Pancreas (tissue), 10 donors: ENCODE data around the gene PSME4. TPM values are rescaled to one million over a fixed set of nuclear protein-coding genes. Genes with fewer than 3 reads are reported as not detected.

Experiments used
- ATAC-seq, 4 donors: fragments of 200-7000 bp; cut with Tn5 transposase; one replicate each; pipeline versions ENCODE4 v1.8.0 to v1.9.1; 2020; ENCODE audit warnings: mild to moderate bottlenecking in 4 of 4, moderate library complexity in 4 of 4
- DNase-seq, 6 donors: peaks; one replicate each; pipeline ENCODE4 v3.0.0-alpha.2; 2020
- FAIRE-seq: peaks from 2 replicates; lab custom pipeline; 2012; peaks lifted over from hg19 to GRCh38; lab: Jason Lieb, UNC
- H3K27ac ChIP-seq, 4 donors: fragments of 200-600 bp; sonication (generic); 1 replicate in 3 of 4; 2 replicates in 1 of 4; pipeline versions ENCODE4 v1.5.0 to v1.8.0; 2020
- H3K27me3 ChIP-seq, 4 donors: fragments of 200-600 bp; one replicate each; pipeline ENCODE4 v1.8.0; 2021
- H3K36me3 ChIP-seq, 3 donors: fragments of 200-600 bp; sonication (generic) in 1 of 3; one replicate each; pipeline versions ENCODE4 v1.5.0 to v1.8.0; 2020 to 2021
- H3K4me1 ChIP-seq, 3 donors: fragments of 200-600 bp; one replicate each; pipeline ENCODE4 v1.8.0; 2021
- H3K4me3 ChIP-seq, 4 donors: fragments of 200-600 bp; sonication (generic) in 2 of 4; one replicate each; pipeline versions ENCODE4 v1.5.0 to v1.8.0; 2020 to 2021
- H3K9me3 ChIP-seq, 4 donors: fragments of 200-600 bp; one replicate each; pipeline ENCODE4 v1.8.0; 2021
- CTCF ChIP-seq, 4 donors: fragments of 200-600 bp; sonication (generic) in 3 of 4; IDR thresholded peaks; one replicate each; pipeline versions ENCODE4 v1.5.0 to v1.8.0; 2021; ENCODE audit warnings: antibody characterized with exemption in 4 of 4
- WGBS, 2 donors: extraction: QIAGEN DNeasy Blood & Tissue Kit; methylation state at CpG; one replicate each; pipeline ENCODE4 v1.1.7; 2013; 5-methylcytosine and 5-hydroxymethylcytosine counted together
- intact Hi-C, 3 donors: fragments of 100-400 bp; cut with DNase I; formaldehyde crosslinking; loops; one replicate each; pipeline versions ENCODE4 v1.11.1 to v1.14.2; 2022
- polyA plus RNA-seq, 2 donors: library from polyadenylated mRNA; stranded (reverse); fragments of 200-250 nt; gene quantifications; one replicate each; pipeline ENCODE4 v1.2.3, GENCODE V29; 2013
- total RNA-seq, 6 donors: library from RNA; stranded (reverse); fragmentation: NEBNext Ultra II Directional in 4 of 6; extraction: Animal tissue kit (Norgen Biotek cat#: 25700) in 4 of 6; gene quantifications; one replicate each; pipeline versions ENCODE4 v1.2.1 to v1.2.4, GENCODE V29; 2021 to 2023
- donor health status: healthy with polysubstance abuse.
- donor health status: DM: no; HTN: no; CAD: no; lungs with moderate emphysema.
- donor health status: DM: no; HTN: no; CAD: no.
- donor health status: control.
- donor health status: control.
- donor health status: Bipolar disorder and iron deficiency.
- donor health status: DM: yes; HTN: yes; CAD: no.
- donor health status: DM: no; HTN: no; CAD: no.
- donor health status: DM: no; HTN: no; CAD: no.
- donor health status: DM: yes; HTN: yes; CAD: no.

PSME4 gene
- total and polyA plus RNA-seq, 8 donors = 13.8 to 27.7 (median 17.8) TPM

- Histone ChIP-seq H3K4me1 (no peaks in the 10 kb centered on the region), H3K36me3 (no peaks in the 10 kb centered on the region), H3K27me3 (no peaks in the 10 kb centered on the region), H3K9me3 (no peaks in the 10 kb centered on the region), H3K4me3 (no peak overlapping the region), H3K27ac (no peak overlapping the region)
- intact Hi-C loops = no loop called here
- WGBS, 2 donors = 92 to 95% methylated on average over 11 of the region's 11 CpGs
- TF ChIP-seq CTCF (IDR thresholded peaks at IDR 0.05) = no peak
- ATAC-seq (no peak), DNase-seq (no peak), FAIRE-seq (no peak)
Measured at GRCh38 chr2:54012538-54013141, 41.8 kb upstream of the PSME4 start.

GRCh38 chr2:54009549-54009948 is 38.8 kb upstream of the PSME4 start:
- intact Hi-C loops = no loop called here
- Histone ChIP-seq H3K27ac (no peak overlapping the region), H3K9me3 (no peaks in the 10 kb centered on the region), H3K4me1 (no peaks in the 10 kb centered on the region), H3K4me3 (no peak overlapping the region), H3K36me3 (no peaks in the 10 kb centered on the region), H3K27me3 (no peaks in the 10 kb centered on the region)
- ATAC-seq (no peak), FAIRE-seq (no peak), DNase-seq (no peak)
- no peak for TF ChIP-seq CTCF (IDR thresholded peaks at IDR 0.05)
- WGBS, 2 donors = 84 to 89% methylated on average over 1 of the region's 1 CpG

GRCh38 chr2:54008439-54008838 is 37.6 kb upstream of the PSME4 start:
- DNase-seq (no peak), ATAC-seq (no peak), FAIRE-seq (no peak)
- Histone ChIP-seq H3K27ac (no peak overlapping the region), H3K27me3 (no peaks in the 10 kb centered on the region), H3K4me1 (no peaks in the 10 kb centered on the region), H3K9me3 (no peaks in the 10 kb centered on the region), H3K36me3 (no peaks in the 10 kb centered on the region), H3K4me3 (no peak overlapping the region)
- intact Hi-C loops = no loop called here
- TF ChIP-seq CTCF (IDR thresholded peaks at IDR 0.05) = no peak
- WGBS, 2 donors = 96 to 100% methylated on average over 2 of the region's 2 CpGs

GRCh38 chr2:54000524-54000923 is 29.7 kb upstream of the PSME4 start:
- FAIRE-seq = no peak
- peak in 3 of 4 donors; percentile 58 to 78 (median 62) for ATAC-seq
- H3K27ac ChIP-seq = no peak overlapping the region

More at GRCh38 chr2:54000524-54000923, 29.7 kb upstream of the PSME4 start:
- Histone ChIP-seq H3K36me3 (no peaks in the 10 kb centered on the region), H3K27me3 (no peaks in the 10 kb centered on the region), H3K9me3 (no peaks in the 10 kb centered on the region), H3K4me3 (no peak overlapping the region), H3K4me1 (no peaks in the 10 kb centered on the region)
- DNase-seq = no peak
- intact Hi-C loops = no loop called here
- TF ChIP-seq CTCF (IDR thresholded peaks at IDR 0.05) = no peak
- WGBS, 2 donors = 53 to 74% methylated on average over 3 of the region's 3 CpGs
